ENCODE data around the gene TLX1.

DNA sequence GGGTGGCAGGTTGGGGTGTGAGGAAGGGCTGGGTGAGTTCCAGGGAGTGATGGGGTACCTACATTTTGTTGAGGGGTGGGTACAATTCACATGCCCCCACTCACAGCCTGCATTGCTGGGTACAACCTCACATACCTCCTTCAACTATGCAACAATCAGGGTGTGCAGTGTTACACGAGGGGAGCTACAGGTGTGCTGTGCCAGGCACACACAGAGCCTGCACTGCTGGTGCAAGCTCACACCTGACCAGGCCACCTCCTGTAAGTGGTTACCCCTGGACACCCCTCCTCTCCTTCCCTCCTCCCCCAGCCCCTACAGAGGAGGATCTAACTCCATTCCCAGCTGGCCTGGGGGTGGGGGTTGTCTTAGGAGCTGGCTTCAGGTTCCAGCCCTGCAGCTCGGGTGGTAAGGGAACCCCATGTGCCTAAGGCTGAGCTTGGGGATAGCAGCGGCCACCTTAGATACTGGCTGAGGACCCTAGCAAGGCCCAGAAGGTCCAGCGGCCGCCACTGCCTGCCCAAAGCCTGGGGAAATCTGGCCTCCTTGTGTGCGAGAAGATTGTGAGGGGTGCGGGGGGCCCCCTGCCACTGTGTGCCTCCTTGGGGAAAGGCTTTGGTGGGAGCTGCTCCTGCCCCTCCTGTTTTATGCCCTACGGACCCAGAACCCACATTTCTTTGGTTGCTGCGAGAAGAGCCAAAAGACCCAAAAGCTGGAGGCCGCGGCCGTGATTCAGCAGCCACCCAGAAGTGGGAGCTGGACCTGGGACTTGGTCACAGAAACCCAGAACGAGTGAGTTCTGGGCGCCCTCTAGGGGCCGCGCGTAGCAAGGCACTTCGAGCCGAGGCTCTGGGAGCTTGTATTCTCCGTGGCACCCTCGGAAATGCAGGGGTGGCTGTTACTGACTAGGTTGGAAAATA lies 10.8 kb downstream of the TLX1 start:
- TF ChIP-seq EZH2 (IDR thresholded peaks at IDR 0.05; ENCODE audit: low read length, unreplicated experiment), result no peak
- TF ChIP-seq, protein P1, sequence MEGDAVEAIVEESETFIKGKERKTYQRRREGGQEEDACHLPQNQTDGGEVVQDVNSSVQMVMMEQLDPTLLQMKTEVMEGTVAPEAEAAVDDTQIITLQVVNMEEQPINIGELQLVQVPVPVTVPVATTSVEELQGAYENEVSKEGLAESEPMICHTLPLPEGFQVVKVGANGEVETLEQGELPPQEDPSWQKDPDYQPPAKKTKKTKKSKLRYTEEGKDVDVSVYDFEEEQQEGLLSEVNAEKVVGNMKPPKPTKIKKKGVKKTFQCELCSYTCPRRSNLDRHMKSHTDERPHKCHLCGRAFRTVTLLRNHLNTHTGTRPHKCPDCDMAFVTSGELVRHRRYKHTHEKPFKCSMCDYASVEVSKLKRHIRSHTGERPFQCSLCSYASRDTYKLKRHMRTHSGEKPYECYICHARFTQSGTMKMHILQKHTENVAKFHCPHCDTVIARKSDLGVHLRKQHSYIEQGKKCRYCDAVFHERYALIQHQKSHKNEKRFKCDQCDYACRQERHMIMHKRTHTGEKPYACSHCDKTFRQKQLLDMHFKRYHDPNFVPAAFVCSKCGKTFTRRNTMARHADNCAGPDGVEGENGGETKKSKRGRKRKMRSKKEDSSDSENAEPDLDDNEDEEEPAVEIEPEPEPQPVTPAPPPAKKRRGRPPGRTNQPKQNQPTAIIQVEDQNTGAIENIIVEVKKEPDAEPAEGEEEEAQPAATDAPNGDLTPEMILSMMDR (conservative IDR thresholded peaks at IDR 0.05; ENCODE audit: low read depth, low read length), result peak; percentile 89
